Duodenal mucosa (tissue), 2 donors: ENCODE measurements around the gene FBXL19.

Experiments
- H3K27ac ChIP-seq: one replicate; pipeline ENCODE4 v1.7.0; 2013; ENCODE audit warnings: low read depth, low read length
- H3K27me3 ChIP-seq, 2 donors: one replicate each; pipeline ENCODE4 v1.7.0; 2013; ENCODE audit warnings: low read length in 2 of 2, control low read depth in 1 of 2; ENCODE audit not compliant: insufficient read depth in 2 of 2, control insufficient read depth in 1 of 2
- H3K36me3 ChIP-seq, 2 donors: one replicate each; pipeline ENCODE4 v1.7.0; 2013; ENCODE audit warnings: low read length in 2 of 2, control low read depth in 1 of 2; ENCODE audit not compliant: insufficient read depth in 2 of 2, control insufficient read depth in 1 of 2
- H3K4me1 ChIP-seq, 2 donors: one replicate each; pipeline ENCODE4 v1.7.0; 2013; ENCODE audit warnings: low read length in 2 of 2, control low read depth in 1 of 2; ENCODE audit not compliant: insufficient read depth in 2 of 2, control insufficient read depth in 1 of 2
- H3K4me3 ChIP-seq, 2 donors: one replicate each; pipeline ENCODE4 v1.7.0; 2013; ENCODE audit warnings: low read length in 2 of 2, low read depth in 1 of 2
- H3K9ac ChIP-seq, 2 donors: one replicate each; pipeline ENCODE4 v1.7.0; 2013; ENCODE audit warnings: low read length in 2 of 2, low read depth in 1 of 2
- H3K9me3 ChIP-seq, 2 donors: one replicate each; pipeline ENCODE4 v1.7.0; 2013; ENCODE audit warnings: low read length in 2 of 2, control low read depth in 1 of 2; ENCODE audit not compliant: control insufficient read depth in 1 of 2

The FBXL19 gene

DNA sequence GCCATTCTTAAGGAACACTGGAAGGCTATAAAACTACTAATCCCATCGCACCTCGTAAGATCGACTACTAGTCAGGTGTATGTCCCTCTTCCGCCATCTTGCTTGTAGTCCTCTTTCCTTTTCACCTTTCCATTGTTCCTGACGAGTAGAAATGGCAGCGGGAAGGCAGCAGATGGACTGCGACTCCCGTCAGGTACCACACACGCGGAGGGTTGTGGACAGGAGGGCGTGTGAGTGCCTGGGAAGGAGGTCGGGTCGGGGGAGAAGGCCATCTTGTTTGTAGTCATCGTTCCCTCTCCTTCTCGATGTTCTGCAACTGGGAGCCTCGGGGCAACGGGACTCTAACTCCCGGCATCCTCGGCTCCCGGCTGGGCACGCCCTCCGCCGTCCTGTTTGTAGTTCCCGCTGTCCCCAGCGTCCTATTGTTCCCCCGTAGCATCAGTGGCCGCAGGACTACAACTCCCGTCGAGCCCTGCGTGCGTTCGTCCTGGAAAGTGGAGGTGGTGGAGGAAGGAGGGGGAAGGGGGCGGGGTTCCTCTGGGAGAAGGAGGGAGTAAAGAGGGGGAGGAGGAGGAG is 324 bp upstream of the FBXL19 start:
- H3K9ac ChIP-seq = peak overlapping the region; percentile 72 to 90
- H3K36me3 ChIP-seq = peaks cover 0 to 4% of the 10 kb centered on the region in 2 donors
- H3K4me1 ChIP-seq = peaks cover 7 to 12% of the 10 kb centered on the region in 2 donors
- no peaks in the 10 kb centered on the region for H3K9me3 ChIP-seq
- H3K27me3 ChIP-seq = no peaks in the 10 kb centered on the region
- H3K4me3 ChIP-seq = peak overlapping the region; percentile 82 to 88
- H3K27ac ChIP-seq = peak overlapping the region; percentile 85

DNA sequence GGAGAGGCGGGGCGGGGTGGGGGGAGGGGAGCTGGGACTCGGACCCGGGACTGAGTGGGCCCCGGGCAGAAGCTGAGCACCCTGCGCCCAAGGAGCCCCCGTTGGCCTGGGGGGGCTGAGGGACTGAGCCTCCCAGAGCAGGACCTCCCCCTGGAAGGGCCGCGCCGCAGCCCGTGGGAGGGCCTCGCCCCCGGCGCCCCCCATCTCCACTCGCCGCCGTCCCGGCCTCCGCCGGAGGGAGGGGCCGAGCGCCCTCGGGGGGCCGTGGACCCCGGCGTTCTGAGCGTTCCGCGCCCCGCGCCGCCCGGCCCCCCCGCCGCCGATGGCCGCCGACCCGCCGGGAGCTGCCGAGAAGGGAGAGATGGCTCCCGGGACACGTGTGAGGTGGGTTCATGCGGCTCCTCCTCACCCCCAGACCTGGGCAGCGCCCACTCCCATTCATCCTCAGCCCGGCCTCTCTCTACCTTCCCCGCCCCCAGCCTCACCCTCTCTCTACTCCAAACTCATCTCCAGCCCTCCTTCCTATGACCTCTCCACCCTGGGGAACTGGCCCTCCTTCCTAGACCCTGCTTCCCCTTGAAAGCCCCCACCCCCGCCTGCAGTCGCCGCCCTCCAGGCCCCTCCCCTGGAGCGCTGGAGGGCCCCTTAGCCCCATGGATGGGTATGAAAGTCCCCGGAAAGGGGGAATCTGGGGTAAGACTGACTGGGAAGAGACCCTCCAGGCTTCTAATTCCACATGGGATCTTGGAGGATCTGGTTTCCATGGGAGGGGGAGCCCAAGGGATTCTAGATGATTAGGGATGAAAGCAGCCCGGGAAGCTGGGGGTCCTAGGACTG is 922 bp downstream of the FBXL19 start:
- H3K27ac ChIP-seq = no peak overlapping the region
- H3K4me3 ChIP-seq = peak overlapping the region; percentile 33 to 64
- peaks cover 7 to 12% of the 10 kb centered on the region in 2 donors for H3K4me1 ChIP-seq
- no peaks in the 10 kb centered on the region for H3K9me3 ChIP-seq
- H3K9ac ChIP-seq = peak overlapping the region; percentile 16 to 43
- H3K27me3 ChIP-seq = no peaks in the 10 kb centered on the region
- peaks cover 4 to 6% of the 10 kb centered on the region in 2 donors for H3K36me3 ChIP-seq

DNA sequence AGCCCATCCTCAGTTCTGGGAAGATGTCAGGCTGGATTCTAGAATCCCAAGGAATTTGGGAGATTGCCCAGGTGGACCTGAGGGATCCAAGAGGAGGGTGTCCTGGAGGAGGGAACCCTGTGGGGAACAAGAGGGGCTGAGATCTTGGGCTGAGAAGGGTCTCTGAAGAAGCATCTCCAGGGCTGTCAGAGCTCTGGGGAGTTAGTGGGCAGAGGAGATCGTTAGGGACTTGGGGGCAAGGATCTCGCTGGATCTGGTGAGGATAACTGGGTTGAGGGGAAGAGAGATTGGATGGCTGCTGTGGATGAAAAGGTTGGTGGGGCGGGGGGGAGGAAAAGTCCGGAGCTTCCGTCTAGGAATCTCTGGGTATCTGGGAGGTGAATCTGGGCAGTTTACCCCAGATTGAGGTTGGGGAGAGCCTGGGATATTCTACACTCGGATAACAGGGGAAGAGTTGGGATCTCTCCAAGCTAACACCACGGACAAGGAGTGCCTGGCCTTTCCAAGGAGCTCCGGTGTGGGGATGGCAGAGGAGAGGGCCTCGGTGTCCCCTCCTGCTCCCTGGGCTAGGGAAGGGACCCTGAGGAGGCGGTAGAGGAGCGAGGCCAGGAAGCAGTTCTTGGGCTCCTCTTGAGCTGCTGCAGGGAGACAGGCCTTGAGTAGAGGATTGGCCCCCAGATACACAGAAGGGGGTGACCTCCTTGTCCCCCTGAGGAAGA is 1.7 kb downstream of the FBXL19 start:
- H3K9ac ChIP-seq = peak overlapping the region in 1 of 2 donors; percentile 16
- peak overlapping the region; percentile 33 to 64 for H3K4me3 ChIP-seq
- H3K4me1 ChIP-seq = peaks cover 7 to 12% of the 10 kb centered on the region in 2 donors
- no peaks in the 10 kb centered on the region for H3K9me3 ChIP-seq
- no peak overlapping the region for H3K27ac ChIP-seq
- H3K36me3 ChIP-seq = peaks cover 4 to 8% of the 10 kb centered on the region in 2 donors
- no peaks in the 10 kb centered on the region for H3K27me3 ChIP-seq

DNA sequence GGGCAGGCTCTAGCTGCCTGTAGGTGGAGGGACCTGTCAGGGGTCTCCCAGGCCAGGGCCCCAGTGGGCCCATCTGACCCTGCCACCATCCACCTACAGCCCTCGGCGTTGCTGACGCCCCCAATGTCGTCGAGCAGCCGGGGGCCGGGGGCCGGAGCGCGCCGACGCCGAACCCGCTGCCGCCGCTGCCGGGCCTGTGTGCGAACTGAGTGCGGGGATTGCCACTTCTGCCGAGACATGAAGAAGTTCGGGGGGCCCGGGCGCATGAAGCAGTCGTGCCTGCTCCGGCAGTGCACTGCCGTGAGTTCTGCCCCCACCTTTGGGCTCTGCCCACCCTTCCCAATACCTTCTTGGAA is 2.2 kb downstream of the FBXL19 start:
- Histone ChIP-seq H3K27me3 (no peaks in the 10 kb centered on the region), H3K9me3 (no peaks in the 10 kb centered on the region), H3K4me3 (no peak overlapping the region), H3K9ac (no peak overlapping the region), H3K36me3 (peaks cover 4 to 13% of the 10 kb centered on the region in 2 donors), H3K4me1 (peaks cover 7 to 12% of the 10 kb centered on the region in 2 donors), H3K27ac (no peak overlapping the region)

DNA sequence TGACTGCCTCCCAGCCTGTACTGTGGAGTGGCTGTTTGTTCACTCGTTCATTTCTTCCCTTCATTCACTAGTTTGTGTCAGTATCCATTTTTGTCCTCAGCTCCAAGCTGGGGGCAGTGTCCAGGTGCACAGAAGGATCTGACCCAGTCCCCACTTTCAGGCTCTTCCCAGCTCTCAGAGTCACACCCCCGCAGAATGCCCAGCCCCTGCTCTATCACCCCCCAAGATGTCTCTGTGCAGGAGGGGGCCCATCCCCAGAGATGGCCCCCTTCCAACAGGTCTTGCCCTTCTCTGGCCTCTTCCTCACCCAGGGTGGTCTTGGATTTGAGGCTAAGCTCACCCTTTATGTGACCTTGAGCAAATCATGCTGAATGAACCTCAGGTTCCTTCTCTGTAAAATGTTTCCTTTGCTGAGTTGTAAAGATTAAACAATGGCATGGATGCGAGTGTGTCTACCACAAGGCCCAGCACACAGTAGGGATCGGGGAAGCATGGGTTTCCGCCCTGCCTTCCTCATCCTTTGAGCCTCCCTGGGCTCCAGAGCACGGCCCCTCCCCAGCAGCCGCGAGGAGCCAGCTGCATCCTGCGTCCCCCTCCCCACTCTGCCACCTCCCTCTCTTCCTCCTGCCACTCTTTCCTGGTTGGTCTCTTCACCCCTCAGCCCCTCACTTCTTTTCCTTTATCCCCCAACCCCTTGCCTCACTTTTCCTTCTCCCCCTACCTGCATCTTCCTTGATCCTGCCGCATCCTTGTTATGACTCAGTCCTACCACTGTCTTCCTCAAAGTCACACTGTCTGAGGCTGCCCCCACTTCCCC is 2.8 kb downstream of the FBXL19 start:
- no peak overlapping the region for H3K4me3 ChIP-seq
- H3K4me1 ChIP-seq = peaks cover 7 to 12% of the 10 kb centered on the region in 2 donors
- no peaks in the 10 kb centered on the region for H3K9me3 ChIP-seq
- no peak overlapping the region for H3K27ac ChIP-seq
- no peaks in the 10 kb centered on the region for H3K27me3 ChIP-seq
- H3K36me3 ChIP-seq = peaks cover 4 to 19% of the 10 kb centered on the region in 2 donors
- H3K9ac ChIP-seq = no peak overlapping the region

DNA sequence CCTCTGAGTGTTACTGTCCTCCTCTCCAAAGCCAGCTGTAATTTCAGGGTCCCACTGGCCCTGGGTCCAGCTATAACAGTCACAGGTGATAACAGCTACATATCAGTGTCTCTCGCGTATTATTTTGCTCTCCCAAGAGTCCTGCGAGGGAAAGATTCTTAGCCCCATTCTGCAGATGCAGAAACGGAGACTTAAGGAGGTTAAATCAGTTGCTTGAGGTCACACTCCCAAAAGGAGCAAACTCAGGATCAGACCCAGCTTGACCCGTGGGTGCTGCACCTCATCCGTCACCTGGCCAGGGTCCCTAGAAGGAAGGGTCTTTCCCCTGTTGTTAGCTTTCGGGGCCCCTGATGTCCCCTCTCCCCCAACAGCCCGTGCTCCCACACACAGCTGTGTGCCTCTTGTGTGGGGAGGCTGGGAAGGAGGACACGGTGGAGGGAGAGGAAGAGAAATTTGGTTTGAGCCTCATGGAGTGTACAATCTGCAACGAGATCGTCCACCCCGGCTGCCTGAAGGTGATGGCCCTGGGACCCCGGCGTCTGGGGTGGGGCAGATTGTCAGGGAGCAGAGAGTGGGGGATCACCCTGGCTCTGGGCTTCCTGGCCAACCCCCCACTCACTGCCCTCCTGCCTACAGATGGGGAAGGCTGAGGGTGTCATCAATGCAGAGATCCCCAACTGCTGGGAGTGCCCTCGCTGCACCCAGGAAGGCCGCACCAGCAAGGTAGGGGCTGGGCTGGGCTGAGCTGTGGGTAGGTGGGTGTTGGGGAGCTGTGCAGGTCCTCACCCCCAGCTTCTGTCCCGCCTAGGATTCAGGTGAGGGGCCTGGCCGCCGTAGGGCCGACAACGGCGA is 3.8 kb downstream of the FBXL19 start:
- Histone ChIP-seq H3K4me3 (no peak overlapping the region), H3K4me1 (peaks cover 4 to 7% of the 10 kb centered on the region in 2 donors), H3K36me3 (peaks cover 8 to 24% of the 10 kb centered on the region in 2 donors), H3K27me3 (no peaks in the 10 kb centered on the region), H3K27ac (no peak overlapping the region), H3K9me3 (no peaks in the 10 kb centered on the region), H3K9ac (no peak overlapping the region)

DNA sequence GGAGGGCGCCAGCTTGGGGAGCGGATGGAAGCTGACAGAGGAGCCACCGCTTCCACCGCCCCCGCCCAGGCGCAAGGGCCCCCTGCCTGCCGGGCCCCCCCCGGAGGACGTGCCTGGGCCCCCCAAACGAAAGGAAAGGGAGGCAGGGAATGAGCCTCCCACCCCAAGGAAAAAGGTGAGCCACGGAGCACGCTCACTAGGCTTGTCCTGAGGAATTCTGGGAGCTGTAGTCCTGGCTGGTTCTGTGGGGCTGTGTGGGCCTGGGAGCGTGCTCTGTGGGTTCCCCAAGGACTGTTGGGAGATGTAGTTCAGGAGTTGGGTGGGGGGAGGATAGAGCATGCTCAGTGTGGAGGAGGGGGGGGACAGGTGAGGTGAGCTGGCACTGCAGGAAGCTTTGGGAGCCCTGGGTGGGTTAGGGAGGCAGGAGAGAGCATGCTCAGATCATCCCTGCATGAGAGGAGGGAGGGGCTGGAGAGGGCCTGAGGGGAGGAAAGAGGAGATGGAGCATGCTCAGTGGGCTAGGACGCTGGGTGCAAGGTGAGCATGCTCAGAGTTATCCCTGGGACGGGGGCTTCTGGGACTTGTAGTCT is 4.5 kb downstream of the FBXL19 start:
- Histone ChIP-seq H3K27ac (no peak overlapping the region), H3K4me3 (no peak overlapping the region), H3K36me3 (peaks cover 9 to 30% of the 10 kb centered on the region in 2 donors), H3K27me3 (no peaks in the 10 kb centered on the region), H3K9ac (no peak overlapping the region), H3K4me1 (peaks cover 4 to 7% of the 10 kb centered on the region in 2 donors), H3K9me3 (no peaks in the 10 kb centered on the region)

DNA sequence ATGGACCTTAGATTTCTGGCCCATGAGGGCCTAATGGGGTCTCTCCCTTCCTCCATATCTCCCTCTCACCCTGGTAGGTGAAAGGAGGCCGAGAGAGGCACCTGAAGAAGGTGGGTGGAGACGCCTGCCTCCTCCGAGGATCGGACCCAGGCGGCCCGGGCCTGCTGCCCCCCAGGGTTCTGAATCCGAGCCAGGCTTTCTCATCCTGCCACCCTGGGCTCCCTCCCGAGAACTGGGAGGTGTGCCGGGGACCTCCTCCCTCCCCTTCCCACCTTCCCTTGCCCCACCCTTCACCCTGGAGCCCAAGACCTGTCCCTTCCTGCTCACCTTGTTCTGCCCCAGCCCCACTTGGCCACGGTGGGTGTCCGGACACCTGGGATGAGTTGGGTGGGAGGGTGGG is 5.0 kb downstream of the FBXL19 start:
- no peak overlapping the region for H3K9ac ChIP-seq
- H3K4me1 ChIP-seq = peaks cover 4 to 7% of the 10 kb centered on the region in 2 donors
- no peak overlapping the region for H3K27ac ChIP-seq
- no peaks in the 10 kb centered on the region for H3K9me3 ChIP-seq
- H3K4me3 ChIP-seq = no peak overlapping the region
- H3K36me3 ChIP-seq = peaks cover 9 to 30% of the 10 kb centered on the region in 2 donors
- no peaks in the 10 kb centered on the region for H3K27me3 ChIP-seq

DNA sequence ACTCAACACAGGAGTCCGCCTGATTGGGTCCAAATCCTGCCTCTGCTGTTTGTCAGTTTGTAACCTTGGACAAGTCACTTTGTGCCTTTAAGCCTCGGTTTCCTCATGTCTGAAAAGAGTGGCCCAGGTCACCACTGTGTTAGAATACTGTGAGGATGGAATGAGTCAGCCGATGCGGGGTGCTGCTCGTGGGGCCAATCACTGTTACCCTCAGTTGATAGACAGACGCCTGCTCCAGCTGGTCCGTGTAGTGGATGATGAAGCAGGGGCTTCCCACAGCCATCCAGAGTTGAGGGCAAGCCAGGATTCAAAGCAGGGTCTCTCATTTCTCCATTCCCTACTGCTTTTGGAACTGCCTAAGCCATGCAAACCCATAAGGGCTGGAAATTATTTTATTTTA is 5.8 kb downstream of the FBXL19 start:
- no peaks in the 10 kb centered on the region for H3K9me3 ChIP-seq
- no peak overlapping the region for H3K9ac ChIP-seq
- peaks cover 9 to 30% of the 10 kb centered on the region in 2 donors for H3K36me3 ChIP-seq
- no peak overlapping the region for H3K4me3 ChIP-seq
- no peaks in the 10 kb centered on the region for H3K27me3 ChIP-seq
- H3K4me1 ChIP-seq = peaks cover 4 to 7% of the 10 kb centered on the region in 2 donors
- H3K27ac ChIP-seq = no peak overlapping the region
